Measurements from ENCODE around the gene MAGEF1.
"Not testable (repeated sequence)": the region's sequence is repeated elsewhere in the genome, so short reads cannot be mapped to it uniquely, and the experiment has no call there.

MAGEF1 gene

GRCh38 chr3:184730924-184731323 is 19.1 kb upstream of the MAGEF1 start:
- DNase-seq (ENCODE audit: low spot score), result no peak
- no peak for TF ChIP-seq CTCF (IDR thresholded peaks at IDR 0.05; ENCODE audit: extremely low read depth, insufficient read depth, missing control alignments)
- in situ Hi-C loops (cut with MboI; ENCODE audit: low pct_unique_long_range_greater_than_20kb, low sequenced_read_pairs, unreplicated experiment), result no loop called here

DNA sequence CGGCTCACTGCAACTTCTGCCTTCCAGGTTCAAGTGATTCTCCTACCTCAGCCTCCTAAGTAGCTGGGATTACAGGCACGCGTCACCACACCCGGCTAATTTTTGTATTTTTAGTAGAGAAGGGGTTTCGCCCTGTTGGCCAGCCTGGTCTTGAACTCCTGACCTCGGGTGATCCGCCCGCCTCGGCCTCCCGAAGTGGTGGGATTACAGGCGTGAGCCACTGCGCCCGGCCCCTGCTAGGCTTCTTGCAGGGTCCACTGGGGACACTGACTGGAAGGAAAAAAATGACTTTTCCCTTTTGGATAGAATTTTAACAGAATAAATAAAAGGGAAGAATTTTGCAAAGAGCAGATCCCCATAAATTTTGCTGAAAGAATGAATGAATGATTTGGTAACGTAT is 17.3 kb upstream of the MAGEF1 start:
- in situ Hi-C loops (cut with MboI; ENCODE audit: low pct_unique_long_range_greater_than_20kb, low sequenced_read_pairs, unreplicated experiment); DNase-seq (ENCODE audit: low spot score): not testable (repeated sequence)

- in situ Hi-C loops (cut with MboI; ENCODE audit: low pct_unique_long_range_greater_than_20kb, low sequenced_read_pairs, unreplicated experiment), result no loop called here
- TF ChIP-seq CTCF (IDR thresholded peaks at IDR 0.05; ENCODE audit: extremely low read depth, insufficient read depth, missing control alignments), result no peak
Observed at GRCh38 chr3:184728010-184728527, 16.2 kb upstream of the MAGEF1 start.

GRCh38 chr3:184727357-184728009 is 15.6 kb upstream of the MAGEF1 start:
- DNase-seq (ENCODE audit: low spot score), result peak; percentile 80
- peak; percentile 70 for TF ChIP-seq CTCF (IDR thresholded peaks at IDR 0.05; ENCODE audit: extremely low read depth, insufficient read depth, missing control alignments)
- in situ Hi-C loops (cut with MboI; ENCODE audit: low pct_unique_long_range_greater_than_20kb, low sequenced_read_pairs, unreplicated experiment), result no loop called here

More at GRCh38 chr3:184728010-184728527, 16.2 kb upstream of the MAGEF1 start:
- no peak for DNase-seq (ENCODE audit: low spot score)

GRCh38 chr3:184726497-184726896 is 14.6 kb upstream of the MAGEF1 start:
- TF ChIP-seq CTCF (IDR thresholded peaks at IDR 0.05; ENCODE audit: extremely low read depth, insufficient read depth, missing control alignments), result no peak
- DNase-seq (ENCODE audit: low spot score), result no peak
- in situ Hi-C loops (cut with MboI; ENCODE audit: low pct_unique_long_range_greater_than_20kb, low sequenced_read_pairs, unreplicated experiment), result no loop called here

GRCh38 chr3:184725176-184725719 is 13.4 kb upstream of the MAGEF1 start:
- no peak for DNase-seq (ENCODE audit: low spot score)
- in situ Hi-C loops (cut with MboI; ENCODE audit: low pct_unique_long_range_greater_than_20kb, low sequenced_read_pairs, unreplicated experiment), result no loop called here
- TF ChIP-seq CTCF (IDR thresholded peaks at IDR 0.05; ENCODE audit: extremely low read depth, insufficient read depth, missing control alignments), result no peak

DNA sequence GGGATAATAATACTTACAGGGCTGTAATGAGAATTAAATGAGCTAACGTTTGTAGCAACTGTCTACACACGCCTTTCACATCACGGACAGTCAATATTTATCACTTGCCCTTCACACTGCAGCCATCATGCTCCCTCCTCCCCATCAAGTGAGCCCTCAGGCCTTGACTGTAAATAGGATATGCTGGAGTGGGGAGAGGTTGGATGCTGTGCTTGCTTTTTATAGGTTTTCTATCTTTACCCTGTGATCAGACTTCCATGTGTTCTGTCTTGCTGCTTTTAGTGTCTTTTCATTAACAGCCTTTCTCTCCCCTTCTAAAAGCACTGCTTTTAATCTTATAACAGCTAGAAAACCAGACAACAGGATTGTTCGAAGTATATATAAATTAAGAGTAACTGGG is 12.8 kb upstream of the MAGEF1 start:
- in situ Hi-C loops (cut with MboI; ENCODE audit: low pct_unique_long_range_greater_than_20kb, low sequenced_read_pairs, unreplicated experiment), result no loop called here
- no peak for DNase-seq (ENCODE audit: low spot score)
- no peak for TF ChIP-seq CTCF (IDR thresholded peaks at IDR 0.05; ENCODE audit: extremely low read depth, insufficient read depth, missing control alignments)

Measured in GM13977 (cell line).